ENCODE data around the gene UBE3A.

UBE3A gene

DNA sequence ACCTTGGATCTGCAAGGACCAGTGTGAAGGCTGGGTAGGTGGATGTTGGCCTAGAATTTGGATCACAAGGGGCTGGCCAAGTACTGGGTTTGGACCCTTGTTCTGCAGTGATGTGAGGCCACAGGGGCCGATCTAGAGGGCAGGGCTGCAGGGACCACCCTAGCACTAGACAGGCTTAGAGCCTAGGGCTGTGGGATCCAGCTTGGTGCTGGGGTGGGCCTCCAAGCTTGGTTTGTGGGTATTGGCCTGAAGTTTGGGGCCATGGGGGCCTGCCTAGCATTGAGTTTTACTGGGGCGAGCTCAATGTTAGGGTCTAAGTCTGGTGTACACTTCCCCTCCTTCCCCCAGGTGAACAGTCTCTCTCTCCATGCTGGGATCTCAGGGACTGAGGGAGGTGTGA lies 36.5 kb downstream of the UBE3A start:
- DNase-seq: no peak

DNA sequence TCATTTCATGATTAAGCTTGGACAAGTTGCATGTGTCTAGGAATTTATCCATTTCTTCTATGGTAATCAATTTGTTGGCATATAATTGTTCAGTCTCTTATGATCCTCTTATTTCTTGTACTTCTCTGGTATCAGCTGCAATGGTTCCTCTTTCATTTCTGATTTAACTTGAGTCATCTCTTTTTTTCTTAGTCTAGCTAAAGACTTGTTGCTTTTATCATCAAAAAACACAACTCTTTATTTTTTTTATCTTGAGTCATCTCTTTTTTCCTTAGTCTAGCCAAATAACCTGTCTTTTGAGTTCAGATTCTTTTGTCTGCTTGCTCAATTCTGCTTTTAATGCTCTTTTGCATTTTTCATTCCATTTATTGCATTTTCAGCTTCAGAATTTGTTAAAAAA lies 37.3 kb downstream of the UBE3A start:
- DNase-seq: no peak

DNA sequence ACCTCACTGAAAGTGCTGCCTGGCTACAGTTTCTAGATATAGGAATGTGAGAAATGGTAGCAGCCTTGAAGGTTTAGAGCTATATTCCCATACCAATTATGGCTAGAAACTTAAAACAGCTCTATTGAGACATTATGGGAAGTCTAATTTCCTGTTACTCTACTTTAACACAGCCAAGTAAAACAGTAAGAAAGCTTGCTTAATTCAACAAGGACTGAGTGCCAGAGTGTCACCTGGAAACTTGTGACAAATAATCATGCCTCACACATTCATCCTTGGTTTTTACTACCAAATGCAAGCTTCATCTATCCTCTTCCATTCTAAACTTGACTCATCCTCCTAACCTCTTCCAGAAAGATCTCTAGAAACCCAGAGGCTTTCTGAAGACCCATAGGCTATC lies 41.7 kb downstream of the UBE3A start:
- no peak for DNase-seq

DNA sequence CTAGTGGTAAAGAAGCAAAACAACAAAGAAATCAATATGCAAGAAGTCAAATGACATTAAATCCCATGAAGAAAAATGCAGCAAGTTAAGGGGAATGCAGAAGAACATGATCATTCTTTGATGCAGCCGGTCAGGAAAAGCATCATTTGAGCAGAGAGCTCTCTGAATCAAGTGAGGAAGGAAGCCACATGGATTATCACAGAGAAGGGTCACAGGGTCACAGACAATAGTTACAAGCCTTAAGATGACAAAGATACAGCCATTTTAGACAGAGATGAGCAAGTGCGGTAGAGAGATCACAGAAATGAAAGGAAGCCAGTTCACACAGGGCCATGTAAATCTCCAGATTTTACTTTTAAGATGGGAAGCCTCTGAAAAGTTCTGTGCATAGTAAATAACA lies 43.9 kb downstream of the UBE3A start:
- DNase-seq: no peak

DNA sequence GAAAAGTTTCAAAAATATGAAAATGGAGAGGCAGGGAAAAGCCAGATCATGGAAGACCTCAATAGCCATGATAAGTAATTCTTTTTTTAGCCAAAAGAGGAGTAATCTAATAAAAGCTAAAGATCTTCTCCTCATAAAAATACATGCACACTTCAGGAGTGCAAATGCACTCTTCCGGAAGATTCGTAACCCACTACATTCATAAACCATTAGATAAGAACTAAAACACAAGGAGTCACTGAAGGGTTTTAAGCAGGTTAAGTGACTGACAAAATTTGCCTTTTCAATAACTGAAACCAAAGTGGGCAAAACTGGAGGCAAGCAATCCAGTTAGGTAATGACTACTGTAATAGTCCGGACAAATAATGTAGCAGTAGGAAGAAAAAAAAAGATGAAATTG lies 46.0 kb downstream of the UBE3A start:
- no peak for DNase-seq

DNA sequence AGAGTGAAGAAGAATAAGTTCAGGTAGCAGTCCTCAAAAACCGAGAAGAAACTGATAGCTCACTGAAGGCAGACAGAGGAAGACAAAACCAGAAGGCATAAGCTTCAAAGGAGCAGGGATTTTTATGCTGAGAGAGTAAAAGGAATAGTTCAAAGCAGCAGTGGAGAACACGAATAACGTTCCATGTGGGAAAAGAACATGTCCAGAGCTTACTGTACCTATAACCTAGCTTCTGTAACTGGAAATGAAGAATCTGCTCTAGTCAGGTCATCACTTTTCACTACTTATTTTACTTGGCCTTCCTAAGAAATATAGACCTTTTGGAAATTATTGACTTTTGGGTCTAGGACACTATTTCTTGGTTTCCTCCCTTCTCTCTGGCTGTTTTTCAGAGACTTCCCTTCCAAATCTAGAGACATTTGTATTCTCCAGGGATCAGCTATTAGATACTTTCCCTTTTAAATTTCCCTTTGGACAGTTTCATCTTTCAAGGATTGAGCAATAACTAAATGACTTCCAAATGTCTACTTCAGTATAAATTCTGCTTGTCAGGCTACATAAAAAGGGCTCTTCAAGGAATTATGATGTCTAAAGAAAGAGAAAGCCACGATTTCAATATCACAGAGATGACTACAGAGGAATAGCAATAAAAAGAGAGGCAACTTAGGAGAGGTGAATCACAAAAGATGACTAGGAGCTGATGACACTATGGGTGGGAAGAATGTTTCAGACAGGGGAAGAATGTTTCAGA lies 46.7 kb downstream of the UBE3A start:
- DNase-seq: no peak

DNA sequence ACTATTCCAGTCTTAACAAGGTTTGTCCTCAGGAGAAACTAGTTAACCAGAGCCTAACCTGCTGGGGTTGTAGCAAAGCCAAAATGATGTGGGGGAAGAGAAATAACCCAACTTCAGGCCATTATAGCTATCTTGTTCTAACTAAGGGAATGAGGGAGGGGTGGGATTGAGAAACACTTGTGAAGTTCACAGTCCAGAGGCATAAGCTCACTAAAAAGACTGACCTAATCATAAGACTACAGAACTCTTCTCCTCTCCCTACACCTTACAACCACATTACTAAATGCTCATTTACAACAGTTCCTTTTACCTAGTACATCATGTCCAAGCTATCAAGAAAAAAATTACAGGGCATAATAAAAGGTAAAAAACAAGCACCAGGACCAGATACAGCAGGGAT lies 52.8 kb downstream of the UBE3A start:
- no peak for DNase-seq

DNA sequence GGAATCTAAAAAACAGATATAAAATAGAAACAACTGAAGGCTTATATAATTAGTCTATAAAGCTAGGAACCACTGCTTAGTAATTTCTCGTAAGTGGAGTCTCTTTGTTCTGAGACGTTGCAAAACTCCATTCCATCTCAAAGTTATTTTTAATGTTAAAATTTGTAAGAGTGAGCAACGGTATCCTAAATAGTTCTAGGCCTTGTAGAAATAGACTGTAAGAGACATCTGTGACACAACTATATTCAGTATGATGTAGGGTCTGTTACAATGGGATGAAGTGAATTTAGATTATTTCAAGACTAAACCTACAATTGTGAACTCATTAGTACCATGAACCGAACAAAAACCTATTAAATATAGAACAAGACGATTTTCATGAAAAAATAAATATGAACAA lies 57.2 kb downstream of the UBE3A start:
- DNase-seq: no peak

DNA sequence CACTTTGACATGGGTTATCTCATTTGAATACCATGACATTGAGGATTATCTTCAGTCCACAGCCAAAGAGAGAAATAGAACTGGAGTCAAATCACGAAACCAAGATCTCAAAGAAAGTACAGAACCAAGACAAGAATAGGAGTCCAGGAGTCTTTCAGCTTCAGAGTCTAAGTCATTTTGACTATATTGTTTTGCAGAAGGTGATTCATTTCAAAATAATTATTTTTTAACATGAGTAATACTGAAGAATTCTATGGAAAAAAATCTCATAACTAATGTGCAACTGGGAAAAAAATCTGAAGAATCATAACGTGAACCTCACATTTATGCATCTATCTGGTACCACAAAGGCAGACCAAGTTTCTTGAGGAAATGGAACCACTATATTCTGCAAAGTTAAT lies 60.3 kb downstream of the UBE3A start:
- no peak for DNase-seq

DNA sequence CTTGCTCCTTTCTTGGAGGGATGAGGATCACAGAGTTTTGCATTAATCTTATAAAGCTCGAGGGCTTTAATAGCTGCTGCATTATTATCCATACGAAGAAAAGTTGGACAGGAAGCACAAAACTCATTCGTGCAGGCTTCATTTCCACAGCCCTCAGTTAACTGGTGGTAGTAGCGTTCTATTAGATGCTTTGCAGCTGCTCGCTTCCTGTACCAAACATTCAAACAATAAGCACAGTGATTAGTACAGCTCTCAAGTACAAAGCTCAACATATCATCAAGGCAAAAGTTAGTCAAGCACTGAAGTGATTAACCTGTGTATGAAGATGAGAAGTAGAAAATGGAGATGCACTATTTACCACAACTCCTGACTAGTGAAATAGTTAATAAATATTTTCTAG lies 63.3 kb downstream of the UBE3A start:
- no peak for DNase-seq

DNA sequence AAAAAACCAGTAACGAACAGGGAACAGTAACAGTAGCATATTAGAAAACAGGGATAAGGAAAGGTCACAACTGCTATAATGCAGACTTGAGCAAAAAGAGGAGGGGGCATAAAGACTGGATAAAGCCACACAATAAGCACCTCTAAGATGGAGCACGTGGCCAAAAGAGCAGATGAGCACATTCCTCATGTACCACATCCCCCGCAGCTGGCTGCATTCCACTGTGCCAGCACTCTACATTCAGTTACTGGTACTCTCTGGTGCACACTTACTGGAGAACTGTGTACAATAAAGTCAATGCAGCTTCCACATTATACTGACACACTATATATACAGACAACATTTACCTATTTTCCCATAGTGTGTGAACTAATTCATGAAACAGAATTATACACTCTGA lies 64.7 kb downstream of the UBE3A start:
- DNase-seq: no peak

DNA sequence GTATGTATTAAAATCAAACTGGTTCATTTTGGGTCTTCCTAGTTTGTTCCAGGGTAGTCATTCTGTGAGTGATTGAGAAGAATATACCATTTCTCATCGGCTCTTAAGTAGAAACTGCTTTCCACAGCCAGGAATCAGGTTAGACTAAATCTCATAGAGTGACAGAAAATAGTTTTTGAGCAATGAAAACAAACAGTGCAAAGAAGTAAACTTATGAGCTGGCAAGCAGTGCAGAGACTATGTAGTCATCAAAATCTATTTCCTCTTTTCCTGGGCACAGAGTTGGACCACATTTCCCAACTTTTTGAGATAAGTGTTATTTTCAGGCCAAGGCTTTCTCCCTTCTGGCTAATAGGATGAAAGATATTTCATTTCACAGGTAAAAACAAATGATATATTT lies 66.5 kb downstream of the UBE3A start:
- no peak for DNase-seq

DNA sequence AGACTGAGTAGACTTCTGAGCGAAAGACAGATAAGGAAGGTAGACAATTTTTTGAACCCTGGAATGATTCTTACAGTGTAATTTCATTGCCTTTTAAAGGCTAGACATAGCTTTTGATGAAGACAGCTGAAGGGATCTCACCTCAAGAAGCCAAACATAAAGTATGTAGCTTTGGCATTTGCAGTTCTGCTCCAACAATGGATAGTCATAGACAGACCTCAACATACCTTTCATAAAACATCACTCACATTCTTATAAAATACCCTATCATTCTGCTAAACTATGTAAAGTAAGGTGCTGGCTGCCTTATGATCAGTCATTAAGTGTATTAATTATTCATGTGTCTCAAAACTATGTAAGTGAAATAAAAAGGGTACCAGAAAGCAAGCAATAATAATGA lies 70.0 kb downstream of the UBE3A start:
- DNase-seq: no peak

DNA sequence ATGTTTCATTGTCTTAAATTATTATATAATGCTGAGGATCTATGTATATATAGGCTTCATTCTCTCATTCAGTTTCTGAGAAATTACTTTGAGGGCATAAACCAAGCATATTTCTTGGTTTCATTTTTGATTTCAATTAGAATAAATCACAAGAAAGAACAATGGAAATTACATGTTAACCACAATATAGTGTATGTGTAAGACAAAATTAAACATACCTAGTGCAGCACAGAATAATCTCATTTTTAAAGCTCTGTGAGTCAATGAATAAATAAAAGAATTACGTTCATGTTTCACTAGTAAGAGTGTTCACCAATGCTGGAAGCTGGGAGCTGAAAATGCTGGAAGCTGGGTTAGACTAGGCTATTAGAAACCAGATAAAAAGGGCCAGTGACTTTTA lies 72.8 kb downstream of the UBE3A start:
- no peak for DNase-seq

DNA sequence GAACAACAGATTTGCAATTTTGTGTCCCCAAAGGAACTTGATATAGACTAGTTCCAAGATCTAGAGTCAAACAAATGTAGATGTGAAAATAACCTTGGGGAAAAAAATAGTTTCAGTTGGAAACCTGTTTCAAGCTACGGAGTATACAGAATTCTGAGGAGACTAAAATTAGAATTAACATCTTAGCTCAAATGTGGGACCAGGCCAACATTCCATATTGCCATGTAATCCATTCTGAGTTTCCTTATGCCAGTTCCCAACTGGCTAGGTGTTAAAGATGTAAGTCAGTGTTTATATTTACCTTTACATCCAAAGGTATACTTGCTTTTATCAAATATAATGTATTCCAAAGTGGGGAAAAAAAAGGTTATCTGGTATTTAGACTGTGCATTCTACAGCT lies 76.3 kb downstream of the UBE3A start:
- DNase-seq: no peak

DNA sequence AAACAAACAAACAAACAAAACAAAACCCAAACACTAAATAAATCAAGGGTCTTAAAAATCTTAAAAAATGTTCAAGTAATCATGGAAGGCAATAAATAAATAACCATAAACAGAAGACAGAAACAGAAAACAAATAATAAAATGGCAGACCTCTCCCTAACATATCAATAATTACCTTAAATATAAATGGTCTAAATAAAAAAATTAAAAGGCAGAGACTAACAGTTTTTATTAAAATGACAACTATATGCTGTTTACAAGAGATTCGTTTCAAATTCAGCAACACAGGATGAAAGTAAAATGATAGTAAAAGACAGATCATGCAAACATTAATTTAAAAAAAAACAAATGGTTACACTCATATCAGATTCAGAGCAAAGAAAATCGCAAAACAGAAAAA lies 91.1 kb downstream of the UBE3A start:
- DNase-seq: no peak

DNA sequence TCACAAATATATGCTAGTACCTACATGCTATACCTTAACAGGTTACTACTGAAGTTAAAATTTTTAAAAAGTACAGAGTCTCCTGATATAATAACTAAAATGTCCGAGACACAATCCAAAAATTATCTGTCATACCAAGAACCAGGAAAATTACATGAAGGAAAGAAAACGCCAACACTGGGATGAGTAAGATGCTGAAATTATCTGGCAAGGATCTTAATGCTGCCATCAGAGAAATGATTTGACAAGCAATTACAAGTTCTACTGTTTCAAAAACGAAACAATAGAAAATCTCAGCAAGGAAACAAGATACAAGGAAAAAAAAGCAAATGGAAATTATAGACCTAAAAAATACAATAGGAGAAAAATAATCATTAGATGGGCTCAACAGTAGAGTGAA lies 92.5 kb downstream of the UBE3A start:
- DNase-seq: peak in 1 of 2 experiments; percentile 8

DNA sequence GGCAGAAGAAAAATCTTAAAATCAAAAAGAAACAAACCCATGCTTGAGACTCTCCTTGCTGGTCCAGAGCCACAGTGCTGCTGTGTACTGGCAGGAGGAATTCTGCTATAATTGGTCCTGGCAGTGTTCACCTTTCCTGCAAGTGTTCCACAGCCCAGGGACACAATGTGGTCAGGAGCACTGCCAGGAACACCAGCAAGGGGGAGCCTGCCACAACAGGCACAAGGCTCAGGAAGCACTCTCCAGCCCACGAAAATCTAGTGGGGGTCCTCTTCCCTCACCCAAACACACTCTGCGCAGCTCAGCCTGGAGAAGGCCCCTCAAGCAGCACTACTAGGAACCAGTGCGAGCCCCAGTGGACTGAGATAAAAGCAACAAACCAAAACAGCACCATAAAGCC lies 92.9 kb downstream of the UBE3A start:
- DNase-seq: peak; percentile 54 to 75

DNA sequence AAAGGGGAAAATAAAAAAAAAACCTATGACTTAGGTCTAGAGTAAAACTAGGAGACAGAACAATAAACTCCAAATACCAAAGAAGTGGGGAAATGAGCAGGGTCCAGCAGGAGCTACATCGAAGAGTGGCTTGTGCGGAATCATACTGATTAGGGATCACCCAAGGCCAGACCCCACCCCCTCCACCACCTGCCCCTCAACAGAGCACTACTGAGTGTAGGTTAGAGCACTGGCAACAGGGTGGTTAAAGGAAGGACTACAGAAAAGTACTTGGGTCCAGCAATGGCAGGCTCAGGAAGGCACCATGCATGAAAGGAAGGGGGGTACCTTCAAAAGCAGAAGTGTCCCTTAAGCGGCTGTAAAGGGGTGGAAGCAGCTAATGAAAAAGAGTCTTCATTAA lies 96.2 kb downstream of the UBE3A start:
- DNase-seq: no peak

DNA sequence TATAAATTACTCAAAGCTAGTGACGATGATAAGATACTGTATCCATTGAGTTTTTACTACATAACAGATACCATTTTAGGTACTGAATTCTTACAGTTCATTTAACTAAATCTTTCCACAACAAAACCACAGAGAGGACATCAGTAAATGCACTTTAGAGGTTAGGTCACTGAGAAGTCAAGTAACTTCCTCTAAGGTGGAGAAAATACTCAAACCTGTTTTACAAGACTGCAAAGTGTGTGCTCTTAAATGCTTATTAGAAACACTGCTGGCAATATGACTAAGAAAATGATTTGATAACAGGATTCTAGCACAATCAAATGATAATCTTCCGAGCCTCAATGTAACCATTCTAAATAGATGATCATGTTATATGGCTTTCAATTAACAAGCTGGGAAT lies 99.4 kb downstream of the UBE3A start:
- DNase-seq: no peak

DNA sequence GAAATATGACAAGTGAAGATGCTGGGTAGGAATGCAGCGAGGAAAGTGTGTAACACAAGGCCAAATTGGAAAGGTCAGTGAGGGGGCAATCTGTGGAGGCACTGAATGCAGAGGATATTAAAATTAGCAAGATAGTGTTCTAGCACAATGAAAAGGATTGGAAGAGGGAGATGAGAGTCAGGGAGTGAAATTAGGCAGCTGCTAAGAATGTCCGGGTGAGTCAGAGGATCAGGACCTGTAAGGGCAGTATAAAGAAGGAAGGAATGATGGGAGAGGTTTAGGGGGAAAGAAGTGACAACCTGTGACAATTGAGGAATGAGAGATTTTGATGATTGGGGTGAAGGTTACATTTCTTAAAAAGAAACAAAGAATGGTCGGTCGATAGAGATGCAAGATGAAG lies 103.5 kb downstream of the UBE3A start:
- no peak for DNase-seq

DNA sequence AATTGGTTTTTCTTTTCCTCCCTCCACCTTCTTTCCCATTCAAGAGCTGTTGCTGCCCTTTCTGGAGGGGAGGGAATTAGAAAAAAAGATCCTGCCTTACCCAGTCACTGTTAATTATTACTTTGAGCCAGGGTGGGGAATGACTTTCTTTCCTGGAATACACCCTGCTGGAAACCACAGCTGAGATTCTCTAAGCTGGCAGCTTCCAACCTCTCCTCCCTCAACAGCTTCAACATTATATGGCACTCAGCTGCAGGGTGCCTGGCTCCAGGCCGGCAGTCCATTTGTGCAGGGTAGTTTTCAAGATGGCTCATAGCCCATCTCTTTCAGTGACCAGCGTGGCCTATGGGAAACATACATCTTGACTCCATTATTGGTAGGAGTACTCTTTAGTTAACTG lies 105.8 kb downstream of the UBE3A start:
- no peak for DNase-seq

DNA sequence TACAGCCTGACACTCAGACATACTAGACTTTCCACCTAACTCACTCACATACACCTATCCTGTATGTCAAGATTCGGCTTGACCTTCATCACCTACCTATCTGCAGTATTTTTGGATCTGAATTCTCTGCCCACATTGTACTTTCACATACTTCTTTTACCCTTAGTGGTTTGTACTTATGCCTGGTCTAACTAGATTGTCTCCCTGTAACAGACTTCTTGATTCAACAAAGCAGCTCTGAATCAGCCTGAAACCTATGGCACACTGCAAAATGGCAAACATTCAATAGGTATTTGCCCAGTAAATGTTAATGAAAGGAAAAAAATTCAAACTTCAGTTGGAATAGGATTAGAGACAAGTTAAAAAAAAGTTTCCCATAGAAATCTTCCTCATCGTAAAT lies 106.5 kb downstream of the UBE3A start:
- DNase-seq: no peak

DNA sequence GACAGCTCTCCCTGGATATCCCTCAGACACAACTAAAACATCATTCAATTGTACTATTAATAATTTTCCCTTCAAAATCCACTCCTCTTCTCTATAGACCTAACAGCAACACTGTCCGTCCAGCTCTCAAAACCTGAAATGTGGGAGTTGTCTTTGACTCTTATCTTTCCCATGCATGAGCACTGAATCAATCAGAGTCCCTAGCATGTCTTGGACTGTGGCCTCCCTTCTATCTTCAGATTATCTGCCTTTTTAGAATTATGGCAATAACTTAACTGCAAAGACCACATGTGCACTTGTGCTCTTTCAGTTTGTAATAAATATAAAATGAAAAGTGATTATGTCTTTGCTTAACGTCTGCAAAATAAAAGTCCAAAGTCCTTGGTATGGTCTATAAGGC lies 107.0 kb downstream of the UBE3A start:
- DNase-seq: no peak

DNA sequence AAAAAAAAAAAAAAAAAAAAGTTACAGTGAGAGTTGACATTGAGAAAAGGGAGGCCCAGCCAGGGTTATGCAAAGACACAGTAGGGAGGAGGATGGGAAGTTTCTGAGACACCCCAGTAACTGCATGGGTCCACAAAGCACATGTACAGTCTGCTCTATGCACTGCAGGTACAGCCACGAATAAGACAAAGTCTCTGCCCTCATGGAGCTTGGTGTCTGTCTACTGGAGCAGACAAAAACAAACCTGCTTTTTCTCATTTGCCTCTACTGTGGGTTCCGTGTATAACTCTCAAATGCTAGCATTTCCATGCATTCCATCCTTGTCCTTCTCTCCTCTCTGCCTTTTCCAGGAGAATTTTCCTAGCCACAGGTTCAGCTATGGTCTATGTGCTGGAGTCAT lies 107.4 kb downstream of the UBE3A start:
- DNase-seq: no peak

DNA sequence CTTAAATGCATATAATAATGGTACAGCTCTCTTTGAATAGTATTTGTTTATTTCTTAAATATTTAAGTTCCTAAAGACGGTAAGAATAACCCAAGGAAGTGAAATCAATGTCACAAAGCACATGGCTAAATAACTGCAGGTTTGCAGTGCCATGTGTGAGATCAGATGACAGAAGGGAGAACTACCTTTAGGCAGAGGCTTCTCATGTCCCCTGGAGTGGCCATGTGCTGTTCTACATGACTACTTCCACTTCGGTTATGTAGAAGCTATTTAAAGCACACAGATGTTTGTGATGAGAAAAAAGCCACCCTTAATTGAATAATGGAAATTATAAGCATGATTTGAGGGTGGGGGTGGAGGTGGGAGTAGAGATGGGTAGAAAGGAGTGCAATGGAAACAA lies 109.1 kb downstream of the UBE3A start:
- DNase-seq: no peak

Data from cerebellar nuclear complex (tissue), 1 donor.